Fibroblast of lung (primary cell): Measurements from ENCODE around the gene UTF1. TPM values are rescaled to one million over a fixed set of nuclear protein-coding genes. Genes with fewer than 3 reads are reported as not detected.

ENCODE experiments used
- DNase-seq, 2 donors: peaks; one replicate each; pipeline versions ENCODE4 v3.0.0 to v3.0.0-alpha.2; 2010; ENCODE audit warnings: low read depth in 2 of 2
- H2AFZ ChIP-seq: 2 replicates; pipeline ENCODE4 v1.5.1; 2012; ENCODE audit warnings: low read length, control low read depth, inconsistent platforms
- H3K27ac ChIP-seq: 2 replicates; pipeline ENCODE4 v1.5.1; 2011; ENCODE audit warnings: low read length, control low read depth; ENCODE audit not compliant: insufficient read depth
- H3K27me3 ChIP-seq: 2 replicates; pipeline ENCODE4 v1.5.1; 2011; ENCODE audit warnings: mild to moderate bottlenecking, low read length; ENCODE audit not compliant: control insufficient read depth, insufficient read depth
- H3K36me3 ChIP-seq: 2 replicates; pipeline ENCODE4 v1.5.1; 2011; ENCODE audit warnings: low read length; ENCODE audit not compliant: control insufficient read depth, insufficient read depth
- H3K4me1 ChIP-seq: 2 replicates; pipeline ENCODE4 v1.5.1; 2011; ENCODE audit warnings: low read length; ENCODE audit not compliant: control insufficient read depth, insufficient read depth; ENCODE audit errors: extremely low read depth
- H3K4me2 ChIP-seq: 2 replicates; pipeline ENCODE4 v1.5.1; 2011; ENCODE audit warnings: low read length, control low read depth; ENCODE audit not compliant: insufficient read depth; ENCODE audit errors: extremely low read depth
- H3K4me3 ChIP-seq, 4 experiments: fragments of 200-600 bp in 1 of 4; sonication (generic) in 1 of 4; replicated peaks in 1 of 4; 2 replicates each; pipeline ENCODE4 v1.5.1; 2011 to 2016; ENCODE audit warnings: low read length in 4 of 4, low read depth in 3 of 4, mild to moderate bottlenecking in 3 of 4, control low read depth in 2 of 4, inconsistent platforms in 1 of 4, mixed read lengths in 1 of 4; ENCODE audit not compliant: insufficient read depth in 1 of 4; ENCODE audit errors: control extremely low read depth in 1 of 4
- H3K79me2 ChIP-seq: 2 replicates; pipeline ENCODE4 v1.5.1; 2012; ENCODE audit warnings: mild to moderate bottlenecking, low read length, inconsistent platforms; ENCODE audit not compliant: control insufficient read depth, insufficient read depth
- H3K9ac ChIP-seq: 2 replicates; pipeline ENCODE4 v1.5.1; 2011; ENCODE audit warnings: mild to moderate bottlenecking, low read length, control low read depth; ENCODE audit not compliant: insufficient read depth
- H3K9me3 ChIP-seq: 2 replicates; pipeline ENCODE4 v1.5.1; 2012; ENCODE audit warnings: low read depth, low read length; ENCODE audit not compliant: control insufficient read depth, insufficient read depth
- H4K20me1 ChIP-seq: 2 replicates; pipeline ENCODE4 v1.5.1; 2011; ENCODE audit warnings: low read length; ENCODE audit not compliant: control insufficient read depth, insufficient read depth; ENCODE audit errors: extremely low read depth
- CTCF ChIP-seq, 2 donors: IDR thresholded peaks in 1 of 2; conservative IDR thresholded peaks in 1 of 2; 1 replicate in 1 of 2; 2 replicates in 1 of 2; pipeline ENCODE4 v1.5.1; 2011 to 2012; ENCODE audit warnings: low read length in 2 of 2, control low read depth in 1 of 2, inconsistent platforms in 1 of 2, low read depth in 1 of 2, mild to moderate bottlenecking in 1 of 2
- EZH2 ChIP-seq: IDR thresholded peaks from 2 replicates; pipeline ENCODE4 v1.5.1; 2012; ENCODE audit warnings: low read length, control low read depth, mild to moderate bottlenecking; ENCODE audit errors: missing control alignments
- polyA plus RNA-seq, 2 donors: library from polyadenylated mRNA; depleted of rRNA in 1 of 2; stranded (reverse) in 1 of 2; unstranded in 1 of 2; fragments of >200 nt; gene quantifications; 2 replicates each; pipeline ENCODE4 v1.2.1, GENCODE V29; 2011 to 2012; ENCODE audit warnings: missing spikeins in 1 of 2
- total RNA-seq: library from RNA; depleted of rRNA; stranded (reverse); fragments of >200 nt; gene quantifications from 2 replicates; pipeline ENCODE4 v1.2.1, GENCODE V29; 2014

Gene UTF1
- total and polyA plus RNA-seq, 2 donors (not counting 1 experiment from before 2014, with no cell fraction given), result not detected

GRCh38 chr10:133247681-133248333, 17.8 kb downstream of the UTF1 start:
- DNase-seq, result no peak
- TF ChIP-seq CTCF (conservative IDR thresholded peaks at IDR 0.05 in 1 of 2, IDR thresholded peaks at IDR 0.05 in 1 of 2; ENCODE audit: low read depth in 1 of 2, low read length in 2 of 2), result no peak
- no peak for TF ChIP-seq EZH2
- Histone ChIP-seq H3K27me3 (no peaks in the 10 kb centered on the region), H3K9me3 (no peaks in the 10 kb centered on the region), H4K20me1 (no peaks in the 10 kb centered on the region), H2AFZ (no peak overlapping the region), H3K79me2 (no peaks in the 10 kb centered on the region), H3K27ac (no peak overlapping the region), H3K4me1 (no peaks in the 10 kb centered on the region), H3K9ac (no peak overlapping the region), H3K36me3 (no peaks in the 10 kb centered on the region), H3K4me3 (no peak overlapping the region), H3K4me2 (no peak overlapping the region)

GRCh38 chr10:133248334-133248715, 18.3 kb downstream of the UTF1 start:
- Histone ChIP-seq H3K4me2 (no peak overlapping the region), H3K4me1 (no peaks in the 10 kb centered on the region), H3K27ac (no peak overlapping the region), H3K9me3 (no peaks in the 10 kb centered on the region), H3K9ac (no peak overlapping the region), H3K27me3 (no peaks in the 10 kb centered on the region), H3K4me3 (no peak overlapping the region), H2AFZ (no peak overlapping the region), H3K79me2 (no peaks in the 10 kb centered on the region), H3K36me3 (no peaks in the 10 kb centered on the region), H4K20me1 (no peaks in the 10 kb centered on the region)
- DNase-seq, result no peak
- TF ChIP-seq EZH2, result no peak
- TF ChIP-seq CTCF (conservative IDR thresholded peaks at IDR 0.05 in 1 of 2, IDR thresholded peaks at IDR 0.05 in 1 of 2; ENCODE audit: low read depth in 1 of 2, low read length in 2 of 2), result no peak

- Histone ChIP-seq H3K4me1 (no peaks in the 10 kb centered on the region), H3K4me3 (no peak overlapping the region), H3K27me3 (no peaks in the 10 kb centered on the region), H3K27ac (no peak overlapping the region), H3K9me3 (no peaks in the 10 kb centered on the region), H3K4me2 (no peak overlapping the region), H3K79me2 (no peaks in the 10 kb centered on the region), H3K9ac (no peak overlapping the region), H3K36me3 (no peaks in the 10 kb centered on the region), H2AFZ (no peak overlapping the region), H4K20me1 (no peaks in the 10 kb centered on the region)
- no peak for DNase-seq
- TF ChIP-seq CTCF (conservative IDR thresholded peaks at IDR 0.05 in 1 of 2, IDR thresholded peaks at IDR 0.05 in 1 of 2; ENCODE audit: low read depth in 1 of 2, low read length in 2 of 2) (no peak), EZH2 (no peak)
Observed at GRCh38 chr10:133249094-133249780, 19.2 kb downstream of the UTF1 start.
